HUES48 (cell line): Measurements from ENCODE around the gene SPRED3.

Experiments used
- H3K27ac ChIP-seq: one replicate; pipeline ENCODE4 v1.7.0; 2013; ENCODE audit warnings: low read depth, low read length, inconsistent platforms
- H3K27me3 ChIP-seq: 2 replicates; pipeline ENCODE4 v1.6.1; 2013; ENCODE audit warnings: mild to moderate bottlenecking, low read length; ENCODE audit not compliant: control insufficient read depth, insufficient read depth
- H3K36me3 ChIP-seq: 2 replicates; pipeline ENCODE4 v1.6.1; 2013; ENCODE audit warnings: low read length; ENCODE audit not compliant: control insufficient read depth, insufficient read depth
- H3K4me1 ChIP-seq: 2 replicates; pipeline ENCODE4 v1.6.1; 2013; ENCODE audit warnings: mild to moderate bottlenecking, low read length; ENCODE audit not compliant: control insufficient read depth, insufficient read depth
- H3K4me3 ChIP-seq: 2 replicates; pipeline ENCODE4 v1.5.1; 2013; ENCODE audit warnings: mild to moderate bottlenecking, low read depth, low read length
- H3K9ac ChIP-seq: 2 replicates; pipeline ENCODE4 v1.6.1; 2013; ENCODE audit warnings: mild to moderate bottlenecking, low read depth, low read length, moderate library complexity
- H3K9me3 ChIP-seq: 2 replicates; pipeline ENCODE4 v1.6.1; 2013; ENCODE audit warnings: low read length; ENCODE audit not compliant: control insufficient read depth, insufficient read depth

SPRED3 gene

GRCh38 chr19:38437917-38438316, 49.4 kb downstream of the SPRED3 start:
- Histone ChIP-seq H3K36me3 (0 out of 2 replicates have a peak, but pooled peaks cover 10% of the 10 kb centered on the region), H3K9me3 (no peaks in the 10 kb centered on the region), H3K9ac (no peak overlapping the region), H3K4me3 (no peak overlapping the region), H3K27me3 (no peaks in the 10 kb centered on the region), H3K4me1 (peaks cover 12% of the 10 kb centered on the region), H3K27ac (no peak overlapping the region)

GRCh38 chr19:38440592-38440991, 52.1 kb downstream of the SPRED3 start:
- H3K27me3 ChIP-seq: no peaks in the 10 kb centered on the region
- H3K4me1 ChIP-seq: no peaks in the 10 kb centered on the region
- H3K27ac ChIP-seq: no peak overlapping the region
- H3K9ac ChIP-seq: no peak overlapping the region
- H3K9me3 ChIP-seq: no peaks in the 10 kb centered on the region
- no peak overlapping the region for H3K4me3 ChIP-seq
- peaks cover 28% of the 10 kb centered on the region for H3K36me3 ChIP-seq

DNA sequence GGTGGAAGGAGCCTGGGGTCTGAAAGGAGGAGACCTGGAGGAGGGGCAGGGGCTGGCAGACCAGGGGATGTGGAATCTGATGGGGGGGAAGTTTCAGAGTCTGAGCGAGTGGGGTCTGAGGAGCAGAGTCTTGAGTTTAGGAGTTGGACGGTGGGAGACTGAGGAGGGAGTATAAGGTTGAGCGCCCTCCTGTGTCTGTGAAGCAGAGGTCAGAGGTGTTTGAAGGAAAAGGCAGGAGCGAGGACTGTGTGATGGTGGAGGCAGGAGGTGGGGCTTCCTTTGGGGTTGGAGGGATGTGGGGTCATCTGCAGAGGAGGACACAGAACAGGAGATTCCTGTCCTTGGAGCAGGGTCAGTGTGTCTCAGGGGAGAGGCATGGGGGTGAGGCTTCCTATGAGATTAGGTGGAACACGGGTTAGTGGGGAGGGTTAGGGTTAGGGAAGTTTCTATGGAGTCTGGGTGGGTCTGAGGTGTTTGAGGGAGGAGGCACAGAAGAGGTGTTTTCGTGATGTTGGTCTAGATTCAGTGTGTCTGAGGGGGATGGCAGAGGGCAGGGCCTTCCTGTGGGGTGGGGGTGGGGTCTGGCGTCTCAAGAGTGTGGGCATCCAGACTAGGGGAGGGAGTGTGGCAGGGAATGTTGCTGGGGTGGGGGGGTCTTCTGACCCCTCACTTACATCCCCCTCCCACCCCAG, 53.3 kb downstream of the SPRED3 start:
- Histone ChIP-seq H3K4me1 (no peaks in the 10 kb centered on the region), H3K27me3 (no peaks in the 10 kb centered on the region), H3K27ac (no peak overlapping the region), H3K9ac (0 out of 2 replicates have a peak overlapping the region, but pooled peaks have one; percentile 12), H3K36me3 (peaks cover 38% of the 10 kb centered on the region), H3K9me3 (no peaks in the 10 kb centered on the region), H3K4me3 (no peak overlapping the region)

DNA sequence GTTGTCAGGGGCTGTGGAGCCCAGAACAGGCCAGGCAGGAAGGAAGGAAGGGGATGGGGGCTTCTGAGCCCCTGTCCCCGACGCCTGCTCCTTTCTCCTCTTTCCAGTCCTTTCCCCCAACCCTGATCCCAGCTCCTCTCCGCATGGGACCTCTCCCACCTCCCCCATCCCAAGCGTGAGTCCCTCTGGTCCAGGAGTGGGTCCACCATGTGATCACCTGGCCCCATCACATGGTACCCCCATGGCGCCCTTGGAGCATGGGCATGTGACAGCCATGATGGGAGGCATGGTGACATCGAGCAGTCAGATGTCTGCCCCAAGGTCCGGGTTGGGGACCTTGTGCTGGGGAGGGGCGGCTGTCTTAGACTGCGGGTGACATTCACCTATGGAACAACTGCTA, 54.2 kb downstream of the SPRED3 start:
- H3K9me3 ChIP-seq: no peaks in the 10 kb centered on the region
- H3K27me3 ChIP-seq: no peaks in the 10 kb centered on the region
- H3K4me1 ChIP-seq: no peaks in the 10 kb centered on the region
- no peak overlapping the region for H3K9ac ChIP-seq
- peaks cover 36% of the 10 kb centered on the region for H3K36me3 ChIP-seq
- no peak overlapping the region for H3K4me3 ChIP-seq
- H3K27ac ChIP-seq: no peak overlapping the region

GRCh38 chr19:38443458-38443999, 55.0 kb downstream of the SPRED3 start:
- H3K4me1 ChIP-seq: no peaks in the 10 kb centered on the region
- H3K4me3 ChIP-seq: no peak overlapping the region
- H3K27me3 ChIP-seq: no peaks in the 10 kb centered on the region
- no peak overlapping the region for H3K27ac ChIP-seq
- no peak overlapping the region for H3K9ac ChIP-seq
- peaks cover 37% of the 10 kb centered on the region for H3K36me3 ChIP-seq
- H3K9me3 ChIP-seq: no peaks in the 10 kb centered on the region

- no peak overlapping the region for H3K4me3 ChIP-seq
- H3K36me3 ChIP-seq: peaks cover 41% of the 10 kb centered on the region
- H3K27ac ChIP-seq: no peak overlapping the region
- no peaks in the 10 kb centered on the region for H3K27me3 ChIP-seq
- H3K9ac ChIP-seq: no peak overlapping the region
- no peaks in the 10 kb centered on the region for H3K9me3 ChIP-seq
- H3K4me1 ChIP-seq: no peaks in the 10 kb centered on the region
Observed at GRCh38 chr19:38444026-38444425, 55.5 kb downstream of the SPRED3 start.

- Histone ChIP-seq H3K9me3 (no peaks in the 10 kb centered on the region), H3K36me3 (peaks cover 45% of the 10 kb centered on the region), H3K27me3 (no peaks in the 10 kb centered on the region)
Observed at GRCh38 chr19:38445362-38445761, 56.9 kb downstream of the SPRED3 start.

DNA sequence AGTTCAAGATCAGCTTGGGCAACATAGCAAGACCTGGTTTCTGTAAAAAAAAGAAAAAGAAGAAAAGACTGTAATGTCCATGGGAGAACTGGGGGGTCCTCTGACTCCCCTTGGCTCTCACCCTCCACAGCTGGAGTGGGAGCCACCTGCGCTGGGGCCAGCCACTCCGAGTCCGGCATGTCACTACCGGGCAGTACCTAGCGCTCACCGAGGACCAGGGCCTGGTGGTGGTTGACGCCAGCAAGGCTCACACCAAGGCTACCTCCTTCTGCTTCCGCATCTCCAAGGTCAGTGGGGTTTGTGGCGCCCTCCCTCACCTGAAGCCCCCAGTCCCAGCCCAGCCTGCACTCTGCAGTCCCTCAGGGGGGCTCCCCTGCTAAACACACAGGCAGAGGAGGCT, 59.7 kb downstream of the SPRED3 start:
- no peak overlapping the region for H3K9ac ChIP-seq
- peaks cover 4% of the 10 kb centered on the region; the same call in 1 of the 2 replicates for H3K4me1 ChIP-seq
- no peak overlapping the region for H3K27ac ChIP-seq
- H3K9me3 ChIP-seq: no peaks in the 10 kb centered on the region
- H3K36me3 ChIP-seq: peaks cover 57% of the 10 kb centered on the region
- no peak overlapping the region for H3K4me3 ChIP-seq
- H3K27me3 ChIP-seq: no peaks in the 10 kb centered on the region

More at GRCh38 chr19:38445362-38445761, 56.9 kb downstream of the SPRED3 start:
- Histone ChIP-seq H3K9ac (no peak overlapping the region), H3K4me3 (no peak overlapping the region), H3K4me1 (no peaks in the 10 kb centered on the region), H3K27ac (no peak overlapping the region)
